Spleen (tissue), 11 donors: Measurements from ENCODE around the gene RBM34. TPM values are rescaled to one million over a fixed set of nuclear protein-coding genes. Genes with fewer than 3 reads are reported as not detected.

ENCODE experiments used
- DNase-seq: peaks from one replicate; pipeline ENCODE4 v3.0.0-alpha.2; 2020
- H3K27ac ChIP-seq, 8 donors: fragments of 200-600 bp; sonication (generic) in 7 of 8; 1 replicate in 4 of 8; 2 replicates in 4 of 8; pipeline versions ENCODE4 v1.5.0 to v1.8.0; 2016 to 2021; ENCODE audit warnings: inconsistent platforms in 4 of 8, mild to moderate bottlenecking in 4 of 8, moderate library complexity in 1 of 8
- H3K27me3 ChIP-seq, 7 donors: fragments of 200-600 bp; sonication (generic) in 6 of 7; replicated peaks in 1 of 7; 1 replicate in 4 of 7; 2 replicates in 3 of 7; pipeline versions ENCODE4 v1.5.0 to v1.8.0; 2016 to 2021; ENCODE audit warnings: inconsistent platforms in 3 of 7, mild to moderate bottlenecking in 1 of 7
- H3K36me3 ChIP-seq, 6 donors: fragments of 200-600 bp; sonication (generic) in 5 of 6; 1 replicate in 4 of 6; 2 replicates in 2 of 6; pipeline versions ENCODE4 v1.5.0 to v1.8.0; 2016 to 2021; ENCODE audit warnings: inconsistent platforms in 2 of 6
- H3K4me1 ChIP-seq, 6 donors: fragments of 200-600 bp; sonication (generic) in 5 of 6; 1 replicate in 3 of 6; 2 replicates in 3 of 6; pipeline versions ENCODE4 v1.5.0 to v1.8.0; 2016 to 2021; ENCODE audit warnings: inconsistent platforms in 3 of 6
- H3K4me3 ChIP-seq, 8 donors: fragments of 200-600 bp; sonication (generic) in 7 of 8; 1 replicate in 4 of 8; 2 replicates in 4 of 8; pipeline versions ENCODE4 v1.5.0 to v1.8.0; 2016 to 2021; ENCODE audit warnings: inconsistent platforms in 4 of 8, mild to moderate bottlenecking in 4 of 8, moderate library complexity in 2 of 8
- H3K9me3 ChIP-seq, 8 donors: fragments of 200-600 bp; sonication (generic) in 7 of 8; 1 replicate in 4 of 8; 2 replicates in 4 of 8; pipeline versions ENCODE4 v1.5.0 to v1.8.0; 2016 to 2021; ENCODE audit warnings: inconsistent platforms in 4 of 8
- POLR2A ChIP-seq, 3 donors: fragments of 450-650 bp; IDR thresholded peaks; one replicate each; pipeline ENCODE4 v1.5.1; 2017; ENCODE audit warnings: antibody characterized with exemption in 3 of 3, mild to moderate bottlenecking in 1 of 3
- POLR2AphosphoS5 ChIP-seq, 3 donors: sonication (generic); formaldehyde crosslinking; IDR thresholded peaks; one replicate each; pipeline ENCODE4 v1.5.1; 2017; ENCODE audit warnings: antibody characterized with exemption in 3 of 3
- WGBS, 5 donors: extraction: QIAGEN DNeasy Blood & Tissue Kit in 3 of 5; methylation state at CpG; one replicate each; pipeline versions ENCODE4 v1.1.5 to v1.1.7; 2013 to 2018; 5-methylcytosine and 5-hydroxymethylcytosine counted together
- intact Hi-C: fragments of 100-400 bp; cut with DNase I; formaldehyde crosslinking; loops from one replicate; pipeline ENCODE4 v1.15.0; 2023; ENCODE audit warnings: low total_unique reads
- polyA plus RNA-seq, 3 donors: library from polyadenylated mRNA; stranded (reverse); fragments of 200-250 nt; gene quantifications; one replicate each; pipeline ENCODE4 v1.2.1, GENCODE V29; 2013
- total RNA-seq, 7 donors: library from RNA; depleted of rRNA in 3 of 7; stranded (reverse); fragments of >200 nt in 3 of 7; fragmentation: NEBNext Ultra II Directional in 4 of 7; extraction: Animal tissue kit (Norgen Biotek cat#: 25700) in 4 of 7; gene quantifications; one replicate each; pipeline versions ENCODE4 v1.1.0 to v1.2.1, GENCODE V29; 2016 to 2021
- TF ChIP-seq, protein P1 (sequence below), 11 experiments: fragments of 200-600 bp in 7 of 11; fragments of 450-650 bp in 4 of 11; sonication (generic) in 4 of 11; IDR thresholded peaks in 8 of 11; conservative IDR thresholded peaks in 3 of 11; 1 replicate in 7 of 11; 2 replicates in 4 of 11; pipeline versions ENCODE4 v1.4.0 to v1.8.0; 2016 to 2021; ENCODE audit warnings: antibody characterized with exemption in 11 of 11, inconsistent platforms in 4 of 11, mild to moderate bottlenecking in 1 of 11
- donor health status: healthy with polysubstance abuse.
- donor health status: DM: no; HTN: no; CAD: no; lungs with moderate emphysema.
- donor health status: DM: no; HTN: no; CAD: no.
- donor health status: Bipolar disorder and iron deficiency.
- donor health status: healthy.
- donor health status: DM: no; HTN: no; CAD: no.
- donor health status: DM: yes; HTN: yes; CAD: no.

The RBM34 gene
- total and polyA plus RNA-seq, 10 donors, result 24.7 to 107 (median 55.5) TPM

DNA sequence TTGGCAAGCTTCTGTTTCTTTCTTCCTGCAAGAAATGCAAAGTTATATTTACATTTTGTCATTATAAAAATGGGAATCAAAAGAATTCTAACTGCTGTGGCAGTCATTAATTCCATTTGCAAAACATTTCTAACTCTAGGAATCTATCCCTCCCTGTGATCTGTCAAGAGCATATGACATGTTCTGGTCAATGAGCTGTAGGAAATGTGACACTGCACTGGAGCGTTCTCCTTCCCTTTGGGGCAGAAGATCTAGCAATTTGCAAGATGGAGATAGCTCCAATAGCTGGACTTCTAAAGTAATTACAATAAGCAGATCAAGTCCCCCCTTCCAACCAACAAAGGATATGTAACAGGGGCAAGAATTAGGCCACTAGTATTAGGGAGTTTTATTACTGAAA lies 38.7 kb downstream of the RBM34 start:
- 57 to 80% (median 67%) methylated on average over 1 of the region's 1 CpG for WGBS, 5 donors
- DNase-seq, result no peak
- H3K4me1 ChIP-seq, result peaks cover 28 to 69% (median 55%) of the 10 kb centered on the region in 6 donors
- no peak overlapping the region for H3K4me3 ChIP-seq
- H3K36me3 ChIP-seq, result peaks cover 0 to 89% (median 36%) of the 10 kb centered on the region in 6 donors
- TF ChIP-seq POLR2AphosphoS5 (IDR thresholded peaks at IDR 0.05) (no peak), POLR2A (IDR thresholded peaks at IDR 0.05) (no peak)
- TF ChIP-seq, protein P1, sequence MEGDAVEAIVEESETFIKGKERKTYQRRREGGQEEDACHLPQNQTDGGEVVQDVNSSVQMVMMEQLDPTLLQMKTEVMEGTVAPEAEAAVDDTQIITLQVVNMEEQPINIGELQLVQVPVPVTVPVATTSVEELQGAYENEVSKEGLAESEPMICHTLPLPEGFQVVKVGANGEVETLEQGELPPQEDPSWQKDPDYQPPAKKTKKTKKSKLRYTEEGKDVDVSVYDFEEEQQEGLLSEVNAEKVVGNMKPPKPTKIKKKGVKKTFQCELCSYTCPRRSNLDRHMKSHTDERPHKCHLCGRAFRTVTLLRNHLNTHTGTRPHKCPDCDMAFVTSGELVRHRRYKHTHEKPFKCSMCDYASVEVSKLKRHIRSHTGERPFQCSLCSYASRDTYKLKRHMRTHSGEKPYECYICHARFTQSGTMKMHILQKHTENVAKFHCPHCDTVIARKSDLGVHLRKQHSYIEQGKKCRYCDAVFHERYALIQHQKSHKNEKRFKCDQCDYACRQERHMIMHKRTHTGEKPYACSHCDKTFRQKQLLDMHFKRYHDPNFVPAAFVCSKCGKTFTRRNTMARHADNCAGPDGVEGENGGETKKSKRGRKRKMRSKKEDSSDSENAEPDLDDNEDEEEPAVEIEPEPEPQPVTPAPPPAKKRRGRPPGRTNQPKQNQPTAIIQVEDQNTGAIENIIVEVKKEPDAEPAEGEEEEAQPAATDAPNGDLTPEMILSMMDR (IDR thresholded peaks at IDR 0.05 in 8 of 11, conservative IDR thresholded peaks at IDR 0.05 in 3 of 11), result no peak
- no peaks in the 10 kb centered on the region for H3K9me3 ChIP-seq
- H3K27ac ChIP-seq, result no peak overlapping the region
- intact Hi-C loops, result no loop called here
- no peaks in the 10 kb centered on the region for H3K27me3 ChIP-seq

- no peak overlapping the region for H3K27ac ChIP-seq
These were observed 47.7 kb downstream of the RBM34 start for GRCh38 chr1:235113183-235113917.

GRCh38 chr1:235112297-235113182 lies 48.5 kb downstream of the RBM34 start:
- H3K36me3 ChIP-seq, result peaks cover 0 to 100% (median 85%) of the 10 kb centered on the region in 6 donors
- no peak for DNase-seq
- H3K9me3 ChIP-seq, result no peaks in the 10 kb centered on the region
- H3K27me3 ChIP-seq, result no peaks in the 10 kb centered on the region
- intact Hi-C loops, result no loop called here
- no peak overlapping the region for H3K27ac ChIP-seq
- H3K4me1 ChIP-seq, result no peaks in the 10 kb centered on the region
- 91 to 94% (median 92%) methylated on average over 6 of the region's 6 CpGs for WGBS, 5 donors
- H3K4me3 ChIP-seq, result no peak overlapping the region
- TF ChIP-seq POLR2A (IDR thresholded peaks at IDR 0.05) (no peak), POLR2AphosphoS5 (IDR thresholded peaks at IDR 0.05) (no peak)
- TF ChIP-seq, protein P1 (IDR thresholded peaks at IDR 0.05 in 8 of 11, conservative IDR thresholded peaks at IDR 0.05 in 3 of 11), result no peak

More at GRCh38 chr1:235113183-235113917, 47.7 kb downstream of the RBM34 start:
- Histone ChIP-seq H3K36me3 (peaks cover 0 to 100% (median 87%) of the 10 kb centered on the region in 6 donors), H3K9me3 (no peaks in the 10 kb centered on the region), H3K4me1 (no peaks in the 10 kb centered on the region), H3K4me3 (no peak overlapping the region), H3K27me3 (no peaks in the 10 kb centered on the region)
- intact Hi-C loops, result no loop called here
- TF ChIP-seq POLR2A (IDR thresholded peaks at IDR 0.05), result no peak
- TF ChIP-seq, protein P1 (IDR thresholded peaks at IDR 0.05 in 8 of 11, conservative IDR thresholded peaks at IDR 0.05 in 3 of 11), result no peak
- TF ChIP-seq POLR2AphosphoS5 (IDR thresholded peaks at IDR 0.05), result no peak
- 91 to 98% (median 95%) methylated on average over 7 of the region's 7 CpGs for WGBS, 5 donors
- DNase-seq, result no peak

DNA sequence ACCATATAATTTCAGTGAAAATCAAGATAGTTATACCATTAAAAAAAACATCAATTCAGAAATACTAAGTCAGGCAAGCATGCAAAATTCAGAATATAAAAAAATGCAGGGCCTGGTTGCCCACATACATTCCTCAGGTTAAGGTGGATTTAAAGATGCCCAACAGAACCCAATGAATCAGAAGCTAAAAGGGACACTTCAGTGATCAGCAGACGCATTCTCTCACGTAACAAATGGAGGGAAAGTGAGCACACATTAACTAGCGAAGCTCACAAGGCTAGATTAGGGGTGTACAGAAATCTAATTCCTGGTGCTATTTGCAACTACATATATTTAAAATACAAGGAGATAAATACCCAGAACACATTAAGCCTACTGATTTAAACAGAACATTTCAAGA lies 49.9 kb downstream of the RBM34 start:
- no peak overlapping the region for H3K27ac ChIP-seq
- intact Hi-C loops, result no loop called here

More for the DNA sequence above, 49.9 kb downstream of the RBM34 start:
- Histone ChIP-seq H3K36me3 (peaks cover 0 to 95% (median 76%) of the 10 kb centered on the region in 6 donors), H3K4me3 (no peak overlapping the region), H3K9me3 (no peaks in the 10 kb centered on the region), H3K27me3 (no peaks in the 10 kb centered on the region), H3K4me1 (no peaks in the 10 kb centered on the region)
- no peak for DNase-seq
- 93 to 98% (median 97%) methylated on average over 3 of the region's 3 CpGs for WGBS, 5 donors
- TF ChIP-seq, protein P1 (IDR thresholded peaks at IDR 0.05 in 8 of 11, conservative IDR thresholded peaks at IDR 0.05 in 3 of 11), result no peak
- no peak for TF ChIP-seq POLR2A (IDR thresholded peaks at IDR 0.05)
- no peak for TF ChIP-seq POLR2AphosphoS5 (IDR thresholded peaks at IDR 0.05)
